HG02840 (cell line): ENCODE results near the gene MPV17L2.
A peak's percentile ranks its signal among the peaks of the same experiment; 100 is the strongest.
"Not testable (repeated sequence)": the region's sequence is repeated elsewhere in the genome, so short reads cannot be mapped to it uniquely, and the experiment has no call there.

Experiments
- ATAC-seq: cut with Tn5 transposase; IDR thresholded peaks from one replicate; pipeline ENCODE4 v1.9.1; 2021; ENCODE audit warnings: mild to moderate bottlenecking, moderate library complexity, moderate number of reproducible peaks; ENCODE audit not compliant: unreplicated experiment, low FRiP score

Gene MPV17L2

DNA sequence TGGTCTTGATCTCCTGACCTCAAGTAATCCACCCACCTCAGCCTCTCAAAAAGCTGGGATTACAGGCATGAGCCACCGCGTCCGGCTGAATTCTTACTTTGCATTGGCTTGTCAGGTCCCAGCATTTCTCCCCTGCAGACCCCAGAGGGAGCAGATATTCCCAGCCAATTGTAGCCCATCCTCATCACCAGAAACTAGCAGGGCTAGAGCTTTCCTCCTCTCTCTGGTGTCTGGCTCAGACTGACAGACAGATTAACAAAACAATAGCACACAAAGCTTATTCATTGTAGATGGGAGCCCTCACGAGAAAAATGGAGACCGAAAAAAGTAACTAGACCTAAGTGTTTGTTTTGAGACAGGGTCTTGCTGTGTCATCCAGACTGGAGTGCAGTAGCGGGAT lies 7.5 kb upstream of the MPV17L2 start:
- no peak for ATAC-seq

DNA sequence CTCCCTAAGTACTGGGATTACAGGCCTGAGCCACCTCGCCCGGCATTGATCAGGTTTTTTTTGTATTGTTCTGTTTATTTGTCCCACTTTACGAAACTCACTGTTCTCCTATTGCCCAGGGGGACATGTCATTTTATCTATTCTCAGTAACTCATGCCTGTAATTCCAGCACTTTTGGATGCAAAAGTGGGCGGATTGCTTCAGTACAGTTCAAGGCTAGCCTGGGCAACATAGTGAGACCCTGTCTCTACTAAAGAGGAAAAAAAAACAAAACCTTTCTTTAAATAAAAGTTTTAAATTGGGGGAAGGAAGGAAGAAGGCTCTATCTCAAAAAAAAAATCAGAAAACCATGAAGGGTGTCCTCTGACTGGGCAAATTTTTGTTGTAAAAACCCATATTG lies 2.7 kb upstream of the MPV17L2 start:
- no peak for ATAC-seq

DNA sequence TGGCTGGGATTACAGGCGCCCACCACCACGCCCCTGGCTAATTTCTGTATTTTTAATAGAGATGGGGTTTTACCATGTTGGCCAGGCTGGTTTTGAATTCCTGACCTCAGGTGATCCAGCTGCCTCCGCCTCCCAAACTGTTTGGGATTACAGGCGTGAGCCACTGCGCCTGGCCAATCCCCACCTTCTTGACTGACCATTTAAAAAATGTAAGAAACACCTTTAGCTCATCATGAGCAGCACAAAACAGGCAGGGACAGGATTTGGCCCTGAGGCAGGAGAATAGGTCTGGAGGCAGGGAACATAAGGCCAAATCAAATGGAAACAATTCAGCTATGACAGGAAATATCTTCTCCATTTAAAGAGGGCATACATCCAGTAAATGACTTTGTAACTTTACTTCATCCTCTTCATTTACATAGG lies 1.4 kb upstream of the MPV17L2 start:
- ATAC-seq: no peak

DNA sequence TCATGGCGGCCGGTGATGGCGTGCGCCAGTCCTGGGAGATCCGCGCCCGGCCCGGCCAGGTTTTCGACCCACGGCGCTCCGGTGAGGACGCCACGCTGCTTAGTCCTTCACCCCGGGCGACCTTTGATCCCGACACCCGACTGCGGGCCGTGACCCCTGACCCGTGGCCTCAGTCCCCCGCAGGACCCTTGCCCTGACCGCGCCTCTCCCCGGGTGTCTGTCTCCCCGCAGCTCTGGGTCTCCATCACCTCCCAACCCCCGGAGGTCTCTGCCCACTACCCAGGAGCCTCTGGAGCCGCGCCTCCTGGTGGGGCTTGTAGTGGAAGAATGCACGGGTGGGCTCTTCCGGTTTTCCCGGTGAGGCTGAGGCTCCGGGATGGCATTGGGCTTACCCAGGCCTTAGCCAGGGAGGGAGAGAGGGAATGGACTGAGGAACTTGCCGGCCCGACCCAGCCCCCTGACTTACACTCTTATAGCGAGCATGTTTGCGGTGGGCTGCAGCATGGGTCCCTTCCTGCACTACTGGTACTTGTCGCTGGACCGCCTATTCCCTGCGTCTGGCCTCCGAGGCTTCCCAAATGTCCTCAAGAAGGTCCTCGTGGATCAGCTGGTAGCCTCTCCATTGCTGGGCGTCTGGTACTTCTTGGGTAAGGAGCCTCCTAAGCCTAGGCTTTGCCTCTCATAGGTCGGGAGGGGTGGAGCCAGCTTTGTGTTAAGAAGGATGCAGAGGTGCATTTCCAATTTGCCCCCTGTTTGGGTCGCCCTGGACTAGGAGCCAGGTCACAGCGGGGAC lies 566 bp downstream of the MPV17L2 start:
- ATAC-seq: peak; percentile 15

DNA sequence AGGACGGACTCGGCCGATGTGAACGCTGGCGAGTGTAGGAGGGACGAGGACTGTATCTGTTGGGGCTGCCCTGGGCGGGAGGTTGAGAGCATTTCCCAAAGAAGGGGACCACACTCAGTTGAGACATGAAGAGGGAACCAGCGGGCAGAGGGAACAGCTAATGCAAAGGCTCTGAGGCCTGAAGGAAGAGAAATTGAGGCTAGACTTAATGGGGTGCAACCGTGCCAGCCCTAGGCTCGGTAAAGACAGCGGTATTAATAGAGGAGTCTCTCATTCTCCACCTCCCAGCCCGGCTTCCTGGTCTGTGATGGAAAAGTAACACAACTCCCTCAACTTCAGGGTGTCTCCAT lies 1.1 kb downstream of the MPV17L2 start:
- ATAC-seq: no peak

DNA sequence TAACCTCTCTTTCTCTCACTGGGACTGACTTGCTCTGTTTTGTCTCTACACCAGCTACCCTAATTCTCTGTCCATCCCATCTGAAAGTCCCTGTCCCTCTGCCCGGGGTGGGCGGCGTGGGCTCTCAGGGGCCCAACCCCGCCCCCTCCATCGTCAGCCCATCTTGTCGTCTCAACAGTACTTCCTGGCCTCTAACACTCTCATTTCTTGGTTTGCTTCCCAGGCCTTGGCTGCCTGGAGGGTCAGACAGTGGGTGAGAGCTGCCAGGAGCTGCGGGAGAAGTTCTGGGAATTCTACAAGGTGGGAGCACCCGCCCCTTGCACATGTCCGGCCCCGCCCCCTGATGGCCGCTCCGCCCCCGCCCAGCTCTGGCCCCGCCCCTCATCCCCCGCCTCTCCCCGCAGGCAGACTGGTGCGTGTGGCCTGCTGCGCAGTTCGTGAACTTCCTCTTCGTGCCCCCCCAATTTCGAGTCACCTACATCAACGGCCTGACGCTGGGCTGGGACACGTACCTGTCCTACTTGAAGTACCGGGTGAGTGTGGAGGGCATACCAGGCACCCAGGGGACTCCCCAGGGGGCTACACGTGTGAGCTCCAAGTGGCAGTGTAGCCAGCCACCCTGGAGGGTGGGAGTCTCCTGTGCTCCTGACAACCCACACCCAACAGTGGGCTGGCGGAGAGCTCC lies 1.7 kb downstream of the MPV17L2 start:
- no peak for ATAC-seq

DNA sequence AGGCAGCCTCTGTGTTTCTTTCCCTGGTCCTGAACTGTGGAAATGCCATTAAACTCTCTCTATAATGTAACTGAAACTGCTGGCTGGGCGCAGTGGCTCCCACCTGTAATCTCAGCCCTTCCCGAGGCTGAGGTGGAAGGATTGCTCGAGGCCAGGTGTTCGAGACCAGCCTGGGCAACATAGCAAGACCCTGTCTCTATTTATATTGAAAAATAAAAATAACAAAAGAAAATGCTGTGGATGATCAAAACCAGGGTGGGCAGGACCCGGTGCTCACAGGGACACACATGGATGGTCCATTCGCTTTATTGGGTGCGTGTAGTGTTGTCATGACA lies 3.5 kb downstream of the MPV17L2 start:
- ATAC-seq: no peak

DNA sequence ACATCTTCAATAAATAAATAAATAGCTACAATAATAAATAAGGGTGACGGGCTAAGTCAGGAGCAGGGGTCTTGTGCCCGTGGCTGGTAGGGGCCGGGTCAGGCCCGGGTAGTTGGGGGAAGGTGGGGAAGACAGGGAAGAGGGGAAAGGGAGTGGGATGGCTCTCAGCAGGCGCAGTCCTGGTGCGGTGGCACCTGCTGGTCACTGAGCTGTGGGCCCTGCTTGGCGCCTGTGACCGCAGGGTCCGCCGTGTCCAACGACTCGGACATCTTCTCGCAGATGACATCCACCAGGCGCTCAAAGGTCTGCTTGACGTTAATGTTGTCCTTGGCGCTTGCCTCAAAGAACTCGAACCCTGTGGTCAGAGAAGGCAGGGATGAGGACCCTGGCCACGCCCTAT lies 4.3 kb downstream of the MPV17L2 start:
- no peak for ATAC-seq

DNA sequence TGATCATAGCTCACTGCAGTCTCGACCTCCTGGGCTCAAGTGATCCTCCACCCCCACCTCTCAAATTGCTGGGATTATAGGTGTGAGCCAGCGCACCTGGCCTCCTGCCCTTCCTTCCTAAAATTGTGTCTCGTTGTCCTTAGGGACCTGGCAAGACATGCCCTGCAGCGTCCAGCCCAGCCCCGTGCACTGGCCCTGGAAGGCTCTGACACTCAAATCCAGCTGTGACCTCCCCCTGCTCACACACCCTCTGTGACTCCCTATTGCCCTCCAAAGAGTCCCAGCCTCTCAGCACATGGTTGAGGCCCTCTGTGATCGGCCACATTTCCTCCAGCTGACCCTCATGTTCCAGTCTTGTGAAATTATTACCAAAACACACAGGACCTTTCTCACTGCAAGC lies 4.9 kb downstream of the MPV17L2 start:
- no peak for ATAC-seq

DNA sequence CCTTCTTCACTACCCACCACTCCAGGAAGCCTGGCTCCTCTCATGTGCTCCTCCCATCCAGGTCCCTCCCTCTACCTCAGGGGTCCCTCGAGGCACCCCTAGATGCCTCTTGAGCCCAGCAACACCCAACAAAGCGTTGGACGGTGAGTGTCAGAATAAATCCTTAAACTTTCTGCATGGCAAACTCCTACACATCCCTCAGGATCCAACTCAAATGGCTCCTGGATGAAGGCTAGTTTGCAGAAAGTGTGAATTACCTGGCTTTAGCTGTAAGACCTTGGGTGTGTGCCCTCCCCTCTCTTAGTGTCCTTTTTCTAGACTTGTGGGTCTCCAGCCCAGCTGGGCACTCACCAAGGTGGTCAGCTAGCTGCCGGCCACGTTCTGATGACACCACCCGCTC lies 5.4 kb downstream of the MPV17L2 start:
- ATAC-seq: no peak

DNA sequence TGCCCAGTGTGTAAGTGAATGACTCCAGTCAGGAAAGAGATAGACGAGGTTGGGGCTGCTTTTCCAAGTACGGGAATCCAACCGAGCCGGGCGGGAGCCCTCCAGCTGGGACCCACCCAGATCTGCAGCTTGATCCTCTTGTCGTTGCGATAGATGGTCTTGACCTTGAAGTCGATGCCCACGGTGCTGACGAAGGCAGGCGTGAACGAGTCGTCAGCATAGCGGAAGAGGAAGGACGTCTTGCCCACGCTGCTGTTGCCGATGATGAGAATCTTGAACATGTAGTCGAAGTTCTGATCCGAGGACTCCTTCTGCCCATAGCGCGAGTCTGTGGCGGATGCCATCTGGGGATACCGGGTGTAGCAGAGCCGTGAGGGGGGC lies 9.4 kb downstream of the MPV17L2 start:
- no peak for ATAC-seq

DNA sequence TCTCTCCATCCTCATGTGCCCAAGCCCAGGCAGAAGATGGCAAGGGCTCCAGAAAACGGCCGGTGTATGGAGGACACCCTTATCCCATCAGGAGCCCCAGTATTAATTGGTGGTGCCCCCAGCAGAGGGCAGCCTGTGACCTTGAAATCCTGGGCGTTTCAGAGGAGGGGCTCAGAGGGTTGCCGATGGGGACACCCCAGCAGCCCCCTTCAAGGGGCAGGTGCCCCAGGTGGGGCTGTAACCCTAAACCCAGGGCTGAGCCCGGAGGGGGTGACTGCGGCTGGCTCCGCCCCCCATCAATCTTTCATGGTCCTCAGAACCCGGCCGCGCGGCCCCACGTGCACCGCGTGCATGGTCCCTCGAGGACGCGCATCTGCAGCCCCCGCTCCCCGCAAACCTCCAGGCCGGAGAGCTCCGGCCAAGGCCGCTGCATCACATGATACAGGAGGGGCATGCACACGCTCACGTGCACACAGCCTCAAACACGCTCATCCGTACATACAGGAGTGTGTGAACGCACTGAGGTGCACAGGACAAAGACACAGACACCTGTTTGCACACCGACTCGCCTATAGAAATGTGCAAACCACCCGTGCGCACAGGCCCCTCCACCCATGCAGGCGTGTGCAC lies 9.9 kb downstream of the MPV17L2 start:
- ATAC-seq: no peak

DNA sequence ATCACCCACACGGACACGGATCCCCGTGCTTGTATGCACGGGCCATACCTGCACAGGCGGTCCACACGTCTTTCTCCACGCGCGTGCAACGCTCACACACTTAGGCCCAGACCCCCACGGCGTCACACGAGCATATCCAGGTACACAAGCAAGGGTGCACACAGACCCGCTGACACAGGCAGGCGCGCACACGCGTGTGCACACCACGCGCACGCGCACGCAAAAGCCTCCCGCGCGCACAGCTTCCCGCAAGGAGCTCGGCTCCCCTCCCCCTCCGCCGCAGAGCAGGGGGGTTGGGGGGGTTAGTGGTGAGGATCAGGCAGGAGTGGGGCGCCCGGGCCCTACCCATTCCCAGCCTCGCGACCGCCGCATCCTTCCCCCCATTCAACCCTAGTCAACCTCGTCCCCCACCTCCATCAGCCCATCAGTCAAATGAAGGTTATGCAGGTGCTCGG lies 10.4 kb downstream of the MPV17L2 start:
- ATAC-seq: peak; percentile 3

DNA sequence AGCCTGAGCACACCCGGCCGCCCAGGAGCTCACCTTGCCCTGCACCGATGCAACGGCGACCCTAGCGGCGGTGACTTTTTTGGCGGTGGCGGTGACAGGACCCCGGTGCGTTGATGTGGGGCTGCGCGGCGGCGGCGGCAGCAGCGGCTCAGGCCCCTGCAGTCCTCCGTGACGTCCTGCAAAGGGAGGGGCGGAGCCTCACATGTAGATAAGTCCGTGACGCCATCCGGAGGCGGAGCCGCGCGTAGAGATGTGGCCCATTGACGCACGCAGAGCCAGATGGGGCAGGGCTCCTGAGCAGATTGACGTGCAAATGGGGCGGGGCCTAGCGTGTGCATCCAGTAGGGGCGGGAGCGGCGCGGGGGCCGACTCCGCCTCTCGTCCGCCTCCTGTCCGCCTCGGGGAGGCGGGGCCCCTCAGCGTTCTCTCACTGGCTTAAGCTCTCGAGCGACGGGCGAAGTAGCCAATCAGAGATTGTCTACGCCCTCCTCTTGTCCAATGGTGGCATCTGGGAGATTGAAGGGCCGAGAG lies 10.9 kb downstream of the MPV17L2 start, which contains the start of gene RAB3A:
TSS of gene RAB3A (minus strand) at position 180 of the 531 bp plus-strand sequence. CDS start 1,302 bp downstream, outside the sequence.
- ATAC-seq: peak; percentile 92

DNA sequence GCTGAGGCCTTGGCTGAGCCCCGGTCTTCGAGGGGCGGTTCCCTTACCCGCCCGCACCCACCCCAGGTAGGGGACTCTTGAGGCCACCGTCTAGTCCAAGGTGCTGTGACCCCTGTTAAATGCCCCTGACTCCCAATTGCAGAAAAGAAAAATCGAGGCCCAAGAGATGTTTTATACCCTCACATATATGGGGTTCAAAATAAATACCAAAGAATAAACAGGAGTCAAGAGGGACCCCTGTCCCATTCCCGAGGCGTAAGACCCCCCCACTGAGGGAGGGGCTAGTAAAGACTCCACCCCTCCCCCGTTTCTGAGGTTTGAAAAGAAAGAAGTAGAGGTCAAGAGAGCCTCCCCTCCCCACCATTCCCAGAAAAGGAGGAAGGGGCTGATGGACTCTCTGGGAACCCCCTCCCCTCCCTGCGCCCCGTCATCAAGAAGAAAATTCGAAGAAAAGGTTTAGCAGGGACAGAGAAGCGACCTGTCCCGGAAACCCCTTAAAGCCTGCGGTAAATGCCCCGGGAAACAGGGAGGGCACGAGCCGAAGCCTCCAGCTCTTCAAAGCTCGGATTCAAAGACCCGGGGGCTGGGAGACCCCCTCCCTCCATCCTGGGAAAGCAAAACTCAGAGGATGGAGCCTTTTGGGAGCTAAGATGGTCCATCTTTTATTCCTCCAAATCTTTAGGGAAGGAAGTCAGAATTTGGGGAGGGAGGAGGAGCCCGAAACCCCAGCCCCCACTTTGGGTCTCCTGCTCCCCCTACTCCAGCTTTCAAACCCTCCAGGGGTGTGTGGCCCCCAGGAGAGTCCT lies 11.6 kb downstream of the MPV17L2 start:
- peak; percentile 20 for ATAC-seq

DNA sequence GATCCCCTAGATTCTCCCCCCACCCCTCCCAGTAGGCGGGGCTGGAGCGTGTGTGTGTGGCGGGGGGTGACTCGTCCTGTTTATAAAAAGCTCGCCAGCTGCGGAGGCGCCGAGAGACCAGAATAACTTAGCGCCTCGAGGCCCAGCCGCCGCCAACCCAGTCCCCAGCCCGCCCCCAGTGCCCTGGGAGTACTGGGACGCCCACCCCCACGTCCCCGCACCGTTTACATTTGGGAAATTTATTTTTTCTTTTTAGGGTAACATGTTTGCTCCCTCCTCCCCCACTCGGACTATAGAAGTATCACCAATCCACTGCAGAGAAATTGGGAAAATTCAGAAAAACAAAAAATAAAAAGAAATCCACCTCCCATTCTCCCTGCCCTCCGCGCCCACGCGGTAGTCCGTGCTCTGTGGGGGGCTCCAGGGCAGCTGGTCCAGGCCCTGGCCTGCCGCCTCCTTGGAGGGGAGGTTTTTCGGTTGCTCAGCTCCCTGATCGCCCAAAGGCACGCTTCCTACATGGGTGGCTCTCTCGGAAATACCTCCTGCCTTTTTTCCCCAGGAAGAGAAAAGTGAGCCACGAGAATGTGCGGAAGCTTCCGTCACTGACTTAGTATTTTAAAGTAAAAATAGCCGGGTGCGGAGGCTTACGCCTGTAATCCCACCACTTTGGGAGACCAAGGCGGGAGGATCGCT lies 12.3 kb downstream of the MPV17L2 start:
- no peak for ATAC-seq

DNA sequence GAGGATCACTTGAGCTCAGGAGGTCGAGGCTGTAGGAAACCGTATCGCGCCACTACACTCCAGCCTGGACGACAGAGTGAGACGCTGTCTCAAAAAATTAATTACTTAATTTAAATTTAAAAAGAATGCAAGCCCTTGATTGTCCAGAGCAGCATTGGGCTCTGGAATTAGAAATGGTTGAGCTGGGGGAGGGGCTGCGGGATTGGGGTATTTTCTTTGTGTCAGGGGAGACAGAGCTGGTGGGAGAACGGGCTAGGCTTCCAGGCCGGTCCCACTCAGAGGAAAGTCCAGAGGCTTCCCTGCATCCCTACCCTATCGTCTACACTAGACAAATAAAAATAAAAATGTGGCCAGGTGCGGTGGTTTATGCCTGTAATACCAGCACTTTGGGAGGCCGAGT lies 13.0 kb downstream of the MPV17L2 start:
- ATAC-seq: no peak

DNA sequence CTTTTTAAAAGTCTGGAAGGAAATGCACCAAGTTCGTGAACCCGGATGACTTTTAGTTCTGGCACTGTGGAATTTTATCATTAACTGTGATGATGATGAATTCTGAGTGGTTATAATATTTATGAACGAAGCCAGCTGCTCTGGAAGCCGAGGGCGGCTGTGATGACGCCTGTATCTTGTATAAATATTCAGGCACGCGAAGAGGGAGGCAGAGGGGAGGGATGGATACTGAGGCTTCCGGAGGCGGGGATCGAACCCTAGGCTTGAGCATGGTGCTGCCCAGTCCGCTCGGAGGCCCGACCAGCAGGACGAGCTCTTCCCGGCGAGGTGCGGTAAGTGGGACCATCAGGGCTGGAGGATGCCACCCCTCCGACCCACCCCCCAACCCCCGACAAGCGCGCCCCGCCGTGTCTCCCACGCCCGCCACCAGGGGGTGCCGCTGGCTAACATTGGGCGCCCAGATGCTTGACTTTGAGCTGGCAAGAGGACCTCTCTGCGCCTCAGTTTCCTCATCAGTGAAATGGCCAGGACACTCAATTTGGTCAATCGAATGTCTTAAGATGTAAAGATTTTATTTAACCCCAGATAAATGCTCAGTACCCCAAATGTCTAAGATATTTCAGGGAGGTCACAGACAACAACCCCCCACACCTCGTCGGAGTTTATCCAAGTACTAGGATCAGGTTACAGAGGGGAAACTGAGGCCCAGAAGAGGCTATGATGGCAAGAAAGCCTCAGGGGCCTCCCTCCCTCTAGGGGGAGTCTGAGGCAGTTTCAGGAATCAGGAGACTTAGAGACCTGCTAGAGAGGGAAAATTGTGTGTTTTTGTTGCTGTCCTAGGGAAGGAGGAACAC lies 15.3 kb downstream of the MPV17L2 start:
- no peak for ATAC-seq

DNA sequence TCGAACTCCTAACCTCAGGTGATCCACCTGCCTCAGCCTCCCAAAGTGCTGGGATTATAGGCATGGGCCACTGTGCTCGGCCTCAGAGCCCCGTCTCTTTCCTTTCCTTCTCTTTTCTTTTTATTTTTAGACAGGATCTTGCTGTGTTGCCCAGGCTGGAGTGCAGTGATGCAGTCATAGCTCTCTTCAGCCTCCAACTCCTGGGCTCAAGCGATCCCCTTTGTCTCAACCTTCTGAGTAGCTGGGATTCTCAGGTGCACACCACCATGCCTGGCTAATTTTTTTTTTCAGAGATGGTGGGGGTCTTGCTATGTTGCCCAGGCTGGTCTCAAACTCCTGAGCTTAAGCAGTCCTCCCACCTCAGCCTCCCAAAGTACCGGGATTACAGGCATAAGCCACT lies 16.9 kb downstream of the MPV17L2 start:
- not testable (repeated sequence) for ATAC-seq
